Esophagus (tissue), 2 donors: Measurements from ENCODE around the gene EGFL7. TPM values are rescaled to one million over a fixed set of nuclear protein-coding genes. Genes with fewer than 3 reads are reported as not detected.

Experiments
- H3K27ac ChIP-seq, 2 donors: one replicate each; pipeline ENCODE4 v1.5.1; 2013; ENCODE audit warnings: low read depth in 2 of 2, mild to moderate bottlenecking in 2 of 2, inconsistent platforms in 1 of 2, low read length in 1 of 2, moderate library complexity in 1 of 2
- H3K27me3 ChIP-seq, 2 donors: one replicate each; pipeline ENCODE4 v1.6.1; 2013; ENCODE audit warnings: low read length in 2 of 2, control low read depth in 1 of 2, mild to moderate bottlenecking in 1 of 2; ENCODE audit not compliant: insufficient read depth in 2 of 2, control insufficient read depth in 1 of 2
- H3K36me3 ChIP-seq, 2 donors: one replicate each; pipeline ENCODE4 v1.6.1; 2013; ENCODE audit warnings: low read length in 1 of 2; ENCODE audit not compliant: control insufficient read depth in 2 of 2, insufficient read depth in 2 of 2
- H3K4me1 ChIP-seq, 2 donors: one replicate each; pipeline ENCODE4 v1.6.1; 2013; ENCODE audit warnings: low read length in 1 of 2; ENCODE audit not compliant: control insufficient read depth in 2 of 2, insufficient read depth in 2 of 2
- H3K4me3 ChIP-seq, 2 donors: one replicate each; pipeline ENCODE4 v1.5.1; 2013; ENCODE audit warnings: low read length in 2 of 2, mild to moderate bottlenecking in 2 of 2, low read depth in 1 of 2, moderate library complexity in 1 of 2
- H3K9me3 ChIP-seq, 2 donors: one replicate each; pipeline ENCODE4 v1.6.1; 2013; ENCODE audit warnings: mild to moderate bottlenecking in 2 of 2, low read depth in 1 of 2, low read length in 1 of 2, moderate library complexity in 1 of 2; ENCODE audit not compliant: control insufficient read depth in 2 of 2, insufficient read depth in 1 of 2
- WGBS, 2 donors: extraction: QIAGEN DNeasy Blood & Tissue Kit; methylation state at CpG; one replicate each; pipeline ENCODE4 v1.1.7; 2013; 5-methylcytosine and 5-hydroxymethylcytosine counted together
- polyA plus RNA-seq, 2 donors: library from polyadenylated mRNA; stranded (reverse); fragments of 200-250 nt; gene quantifications; one replicate each; pipeline ENCODE4 v1.2.3, GENCODE V29; 2013
- donor health status: healthy with polysubstance abuse.
- donor health status: Bipolar disorder and iron deficiency.

The EGFL7 gene
- polyA plus RNA-seq = 10 to 100 TPM; 34.5 to 43.2 TPM

GRCh38 chr9:136662656-136663581 lies at the start of gene EGFL7:
TSS of gene EGFL7 (plus strand) at chr9:136662916. CDS start at chr9:136668283, 5,367 bp downstream.
- peaks cover 0 to 21% of the 10 kb centered on the region in 2 donors for H3K27me3 ChIP-seq
- peak within 1 kb of the TSS; percentile 34 to 76 for H3K27ac ChIP-seq
- H3K4me3 ChIP-seq = peak within 1 kb of the TSS; percentile 8 to 46
- H3K36me3 ChIP-seq = no peaks in the 10 kb centered on the region
- WGBS, 2 donors = 72 to 73% methylated on average over 35 to 38 of the region's 38 CpGs
- H3K4me1 ChIP-seq = peaks cover 0 to 2% of the 10 kb centered on the region in 2 donors
- no peaks in the 10 kb centered on the region for H3K9me3 ChIP-seq

- Histone ChIP-seq H3K4me3 (no peak overlapping the region), H3K27me3 (no peaks in the 10 kb centered on the region), H3K36me3 (no peaks in the 10 kb centered on the region), H3K4me1 (peaks cover 0 to 16% of the 10 kb centered on the region in 2 donors), H3K27ac (no peak overlapping the region), H3K9me3 (no peaks in the 10 kb centered on the region)
- WGBS, 2 donors = 69% methylated on average over 19 of the region's 19 CpGs
Measured at GRCh38 chr9:136613824-136614371, 48.8 kb upstream of the EGFL7 start.

GRCh38 chr9:136614372-136614922 lies 48.3 kb upstream of the EGFL7 start:
- Histone ChIP-seq H3K4me3 (no peak overlapping the region), H3K36me3 (no peaks in the 10 kb centered on the region), H3K9me3 (no peaks in the 10 kb centered on the region), H3K27ac (no peak overlapping the region), H3K4me1 (peaks cover 0 to 19% of the 10 kb centered on the region in 2 donors), H3K27me3 (no peaks in the 10 kb centered on the region)
- WGBS, 2 donors = 79% methylated on average over 22 of the region's 22 CpGs

GRCh38 chr9:136614967-136615623 lies 47.6 kb upstream of the EGFL7 start:
- H3K4me1 ChIP-seq = peaks cover 0 to 19% of the 10 kb centered on the region in 2 donors
- no peak overlapping the region for H3K4me3 ChIP-seq
- H3K36me3 ChIP-seq = no peaks in the 10 kb centered on the region
- H3K9me3 ChIP-seq = no peaks in the 10 kb centered on the region
- no peaks in the 10 kb centered on the region for H3K27me3 ChIP-seq
- 72 to 75% methylated on average over 25 of the region's 25 CpGs for WGBS, 2 donors
- H3K27ac ChIP-seq = no peak overlapping the region

- H3K36me3 ChIP-seq = no peaks in the 10 kb centered on the region
- peaks cover 0 to 23% of the 10 kb centered on the region in 2 donors for H3K4me1 ChIP-seq
- H3K4me3 ChIP-seq = no peak overlapping the region
- no peaks in the 10 kb centered on the region for H3K9me3 ChIP-seq
- no peak overlapping the region for H3K27ac ChIP-seq
- H3K27me3 ChIP-seq = no peaks in the 10 kb centered on the region
- whole genome bisulfite sequencing, 2 donors = 76% methylated on average over 17 of the region's 17 CpGs
Measured at GRCh38 chr9:136615631-136616306, 46.9 kb upstream of the EGFL7 start.

- Histone ChIP-seq H3K4me1 (peaks cover 0 to 26% of the 10 kb centered on the region in 2 donors), H3K27ac (no peak overlapping the region), H3K9me3 (no peaks in the 10 kb centered on the region), H3K36me3 (no peaks in the 10 kb centered on the region), H3K27me3 (no peaks in the 10 kb centered on the region), H3K4me3 (no peak overlapping the region)
- WGBS, 2 donors = 82 to 84% methylated on average over 12 of the region's 12 CpGs
Measured at GRCh38 chr9:136616307-136616635, 46.4 kb upstream of the EGFL7 start.

GRCh38 chr9:136616948-136617695 lies 45.6 kb upstream of the EGFL7 start:
- Histone ChIP-seq H3K4me1 (peaks cover 0 to 31% of the 10 kb centered on the region in 2 donors), H3K27ac (no peak overlapping the region), H3K4me3 (no peak overlapping the region), H3K9me3 (no peaks in the 10 kb centered on the region), H3K36me3 (no peaks in the 10 kb centered on the region), H3K27me3 (no peaks in the 10 kb centered on the region)
- WGBS, 2 donors = 76 to 82% methylated on average over 22 of the region's 22 CpGs

GRCh38 chr9:136617746-136618579 lies 44.8 kb upstream of the EGFL7 start:
- no peak overlapping the region for H3K27ac ChIP-seq
- WGBS, 2 donors = 57 to 64% methylated on average over 26 of the region's 26 CpGs
- H3K9me3 ChIP-seq = no peaks in the 10 kb centered on the region
- H3K4me1 ChIP-seq = peaks cover 3 to 39% of the 10 kb centered on the region in 2 donors
- H3K36me3 ChIP-seq = no peaks in the 10 kb centered on the region
- no peaks in the 10 kb centered on the region for H3K27me3 ChIP-seq
- H3K4me3 ChIP-seq = no peak overlapping the region
